GM12875 (cell line): ENCODE data around the gene PKD1L1.

Experiments used
- H3K4me3 ChIP-seq: one replicate; pipeline ENCODE4 v1.5.1; 2011; ENCODE audit warnings: low read depth, low read length, control low read depth
- CTCF ChIP-seq: IDR thresholded peaks from 2 replicates; pipeline ENCODE4 v1.5.1; 2011; ENCODE audit warnings: low read depth, mild to moderate bottlenecking, control low read depth, inconsistent platforms, low read length, moderate library complexity, borderline replicate concordance; ENCODE audit not compliant: insufficient read depth

The PKD1L1 gene

GRCh38 chr7:47908720-47909119, 39.5 kb downstream of the PKD1L1 start:
- no peak for TF ChIP-seq CTCF
- no peak overlapping the region for H3K4me3 ChIP-seq

- TF ChIP-seq CTCF: no peak
- no peak overlapping the region for H3K4me3 ChIP-seq
Observed at GRCh38 chr7:47907981-47908616, 40.2 kb downstream of the PKD1L1 start.

DNA sequence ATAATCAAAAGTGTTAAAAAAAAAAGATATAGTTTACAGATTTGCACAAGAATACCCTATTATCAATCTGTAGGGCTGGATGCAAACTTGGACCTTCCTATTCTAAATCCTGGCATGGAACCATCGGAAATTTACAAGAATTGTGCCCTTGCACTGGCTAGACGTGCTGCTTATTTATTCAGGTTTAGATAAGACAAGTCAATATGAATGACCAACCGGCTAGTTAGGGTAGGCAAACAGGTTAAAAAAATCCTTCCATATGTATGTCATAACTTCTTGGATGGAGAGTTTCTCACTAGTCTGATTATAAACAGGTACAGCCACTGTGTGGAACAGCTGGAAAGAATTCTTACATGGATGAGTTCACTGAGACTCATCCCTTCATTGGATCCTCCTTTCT, 41.4 kb downstream of the PKD1L1 start:
- no peak overlapping the region for H3K4me3 ChIP-seq

DNA sequence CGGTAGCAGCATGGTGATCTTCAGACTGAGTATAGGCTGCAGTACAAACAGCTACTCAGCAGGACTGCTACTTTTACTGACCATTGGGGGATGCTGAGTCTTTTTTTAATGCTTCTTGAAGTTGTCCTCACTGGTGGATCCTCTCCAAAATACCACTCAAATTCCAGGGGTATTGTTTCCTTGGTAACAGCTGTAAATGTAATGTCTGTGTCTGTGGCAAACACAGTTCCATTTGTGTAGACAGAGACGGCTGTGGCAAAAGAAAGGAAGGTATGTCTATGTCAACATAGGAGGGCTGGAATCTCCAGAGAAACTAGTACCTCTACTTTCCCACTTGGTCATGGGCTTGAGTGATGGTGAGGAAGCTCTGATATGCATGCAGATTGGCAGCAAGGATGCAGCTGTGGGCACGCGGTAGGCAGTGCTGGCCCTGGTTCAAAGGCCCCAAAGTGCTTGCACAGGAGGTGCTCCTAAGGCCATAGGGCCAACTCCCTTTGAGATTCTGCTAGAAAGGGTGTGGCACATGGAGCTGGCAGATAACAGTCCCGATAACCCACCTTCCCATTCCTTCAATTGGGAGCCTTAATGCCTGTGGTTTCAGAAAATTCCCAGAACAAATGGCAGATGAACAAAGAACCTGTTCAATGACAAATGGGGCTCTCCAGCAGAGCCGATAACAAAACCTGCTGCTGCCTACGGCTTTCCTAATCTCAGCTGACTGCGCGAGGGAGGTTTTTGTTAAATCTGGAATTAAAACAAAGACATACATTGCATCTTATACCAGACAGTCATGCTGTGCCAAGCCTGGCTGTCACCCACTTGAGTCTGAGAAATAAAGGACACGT, 43.0 kb downstream of the PKD1L1 start:
- no peak for TF ChIP-seq CTCF
- H3K4me3 ChIP-seq: no peak overlapping the region

More for the DNA sequence above, 41.4 kb downstream of the PKD1L1 start:
- TF ChIP-seq CTCF: no peak

DNA sequence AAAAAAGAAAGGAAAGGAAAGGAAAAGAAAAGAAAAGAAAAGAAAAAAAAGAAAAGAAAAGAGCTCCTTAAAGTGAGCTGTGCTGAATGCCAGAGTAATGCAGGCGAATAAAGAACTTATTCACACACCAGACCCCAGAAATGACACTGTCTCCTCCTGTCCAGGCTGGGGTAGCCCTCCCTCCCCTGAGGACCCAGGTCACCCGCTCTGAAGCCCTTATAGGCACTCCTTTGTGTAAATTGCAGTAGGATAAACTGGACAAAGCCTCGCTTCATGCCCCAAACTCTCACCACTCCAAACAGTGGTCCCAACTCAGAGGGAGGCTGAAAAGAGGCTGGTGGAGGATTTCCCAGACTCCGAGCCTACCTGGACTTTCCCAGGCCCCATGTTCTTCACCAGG, 46.3 kb downstream of the PKD1L1 start:
- no peak for TF ChIP-seq CTCF
- H3K4me3 ChIP-seq: no peak overlapping the region

GRCh38 chr7:47901542-47901941, 46.7 kb downstream of the PKD1L1 start:
- no peak for TF ChIP-seq CTCF

DNA sequence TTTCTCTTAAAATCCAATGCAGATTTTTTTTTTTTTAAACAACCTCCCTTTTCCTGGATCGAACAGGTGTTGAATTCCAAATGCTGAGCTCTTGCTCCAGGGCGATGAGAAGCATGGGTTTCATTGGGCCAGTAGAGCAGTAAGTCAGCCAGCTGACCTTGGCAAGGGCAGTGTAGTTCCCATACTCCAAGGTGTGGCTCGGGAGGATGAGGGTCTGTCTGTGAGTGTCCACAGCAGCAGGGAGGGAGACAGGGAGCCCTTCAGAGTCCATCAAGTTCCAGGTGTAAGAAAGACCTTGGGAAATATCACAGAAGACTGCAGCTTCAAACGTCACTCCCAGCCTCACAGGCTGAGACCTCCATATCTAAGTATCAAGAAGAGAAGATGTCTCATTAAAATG, 50.4 kb downstream of the PKD1L1 start:
- no peak for TF ChIP-seq CTCF
- no peak overlapping the region for H3K4me3 ChIP-seq

More at GRCh38 chr7:47901542-47901941, 46.7 kb downstream of the PKD1L1 start:
- no peak overlapping the region for H3K4me3 ChIP-seq
